Cardiac fibroblast (primary cell): ENCODE results near the gene CRY1.

Experiments
- DNase-seq, 2 donors: peaks; one replicate each; pipeline versions ENCODE4 v3.0.0 to v3.0.0-alpha.2; 2010; ENCODE audit warnings: low read depth in 2 of 2
- H3K4me3 ChIP-seq, 2 donors: replicated peaks in 1 of 2; 1 replicate in 1 of 2; 2 replicates in 1 of 2; pipeline ENCODE4 v1.5.1; 2011; ENCODE audit warnings: low read depth in 2 of 2, low read length in 2 of 2, mild to moderate bottlenecking in 2 of 2, moderate library complexity in 1 of 2
- CTCF ChIP-seq: IDR thresholded peaks from one replicate; pipeline ENCODE4 v1.5.1; 2011; ENCODE audit warnings: low read depth, mild to moderate bottlenecking, low read length, inconsistent platforms

Gene CRY1

DNA sequence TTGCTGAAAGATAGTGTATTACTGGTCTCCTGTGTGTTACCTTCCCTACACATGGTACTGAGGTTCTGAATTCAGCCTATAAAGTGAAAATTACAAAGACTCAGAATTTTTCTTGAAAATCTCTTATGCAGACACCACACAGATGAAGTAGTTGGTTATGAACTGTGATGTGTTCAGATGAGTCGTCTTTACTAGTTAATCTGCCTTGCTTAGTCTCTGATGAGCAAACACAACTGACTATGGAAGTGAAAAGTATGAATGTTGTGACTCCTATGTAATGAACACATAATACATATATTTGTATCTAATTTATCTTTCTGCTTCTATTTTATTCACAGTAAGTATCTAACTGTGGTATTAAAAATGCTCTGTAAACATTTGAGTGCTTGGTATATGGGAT lies 111.1 kb downstream of the CRY1 start:
- no peak overlapping the region for H3K4me3 ChIP-seq
- no peak for TF ChIP-seq CTCF
- peak in 1 of 2 donors; percentile 35 for DNase-seq

DNA sequence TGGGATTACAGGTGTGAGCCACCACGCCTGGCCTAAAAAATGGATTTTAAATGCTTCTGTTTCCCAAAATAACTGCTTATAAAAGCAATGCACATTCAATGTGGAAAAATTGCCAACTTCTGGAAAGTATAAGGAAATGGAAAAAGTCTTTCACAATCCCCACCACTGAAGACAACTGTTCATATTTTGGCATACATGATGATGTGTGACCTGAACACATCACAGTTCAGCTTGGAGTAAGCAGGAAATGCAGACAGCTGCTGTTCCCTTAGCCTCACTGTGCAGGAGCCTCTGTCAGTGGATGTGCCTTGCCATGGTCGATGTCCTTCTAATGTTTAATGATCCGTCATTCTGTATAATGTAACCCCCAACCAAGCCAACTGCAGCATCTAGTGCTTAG lies 111.6 kb downstream of the CRY1 start:
- DNase-seq = peak; percentile 57 to 85
- TF ChIP-seq CTCF = no peak
- no peak overlapping the region for H3K4me3 ChIP-seq

DNA sequence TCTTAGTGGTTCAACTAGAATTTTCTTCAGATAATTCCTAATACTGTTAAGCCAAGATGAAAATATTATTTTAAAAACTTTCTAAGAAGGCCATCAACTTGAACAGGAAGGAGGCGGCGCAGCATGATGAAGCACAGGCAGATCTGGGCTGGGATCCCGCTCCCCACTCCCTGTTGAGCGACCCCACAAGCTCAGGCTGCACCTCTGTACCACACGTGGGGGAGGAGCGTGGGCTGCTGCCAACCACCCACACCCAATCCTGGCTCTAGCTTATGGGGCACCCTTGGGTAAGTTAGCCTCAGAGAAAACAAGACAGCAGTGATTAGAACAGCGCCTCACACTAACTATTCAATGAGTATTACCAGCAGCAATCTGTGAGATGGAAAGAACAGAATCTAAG lies 112.4 kb downstream of the CRY1 start:
- DNase-seq = peak in 1 of 2 donors; percentile 29
- H3K4me3 ChIP-seq = no peak overlapping the region
- TF ChIP-seq CTCF = no peak

DNA sequence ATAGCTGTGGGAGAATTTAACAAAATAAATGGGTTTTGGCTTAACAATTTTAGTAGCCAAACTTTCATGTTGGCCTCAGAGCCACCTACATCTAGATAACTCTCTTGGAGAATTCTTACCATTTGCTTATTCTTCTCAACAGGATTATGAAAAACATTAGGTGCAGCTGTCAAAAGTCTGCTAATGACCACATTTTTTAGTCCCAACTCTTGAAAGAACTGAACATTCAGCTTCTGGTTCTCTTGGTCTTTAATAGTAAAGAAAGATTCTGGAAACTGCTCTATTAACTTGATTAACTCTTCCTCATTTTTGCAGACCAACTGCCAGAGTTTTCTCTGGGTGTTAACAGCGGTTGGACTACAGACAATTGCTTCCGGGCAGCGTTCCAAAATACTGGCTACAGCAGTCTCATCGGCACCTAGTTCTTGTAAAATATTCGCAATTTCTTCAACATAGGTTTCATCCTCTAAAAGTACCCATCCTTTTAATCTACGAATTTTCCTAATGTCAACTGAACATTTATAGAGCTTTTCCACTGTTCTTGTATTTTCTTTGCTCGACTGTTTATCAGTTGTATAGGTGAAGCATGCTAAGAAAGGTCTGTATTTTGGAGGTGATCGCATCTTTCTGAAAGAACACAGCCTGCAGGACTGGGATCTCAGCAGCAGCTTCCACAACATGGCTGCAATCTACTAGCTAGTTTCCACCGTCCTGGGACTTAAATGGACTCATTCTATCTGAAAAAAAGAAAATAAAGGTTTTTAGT lies 115.1 kb downstream of the CRY1 start:
- no peak for TF ChIP-seq CTCF
- no peak overlapping the region for H3K4me3 ChIP-seq
- DNase-seq = peak; percentile 43 to 83

- H3K4me3 ChIP-seq = no peak overlapping the region
- DNase-seq = peak in 1 of 2 donors; percentile 17
- TF ChIP-seq CTCF = no peak
These were observed 116.7 kb downstream of the CRY1 start for GRCh38 chr12:106976668-106977067.

- TF ChIP-seq CTCF = no peak
- peak; percentile 76 to 77 for DNase-seq
- no peak overlapping the region for H3K4me3 ChIP-seq
These were observed 117.2 kb downstream of the CRY1 start for GRCh38 chr12:106975993-106976658.
